Measurements from ENCODE around the gene AR.

DNA sequence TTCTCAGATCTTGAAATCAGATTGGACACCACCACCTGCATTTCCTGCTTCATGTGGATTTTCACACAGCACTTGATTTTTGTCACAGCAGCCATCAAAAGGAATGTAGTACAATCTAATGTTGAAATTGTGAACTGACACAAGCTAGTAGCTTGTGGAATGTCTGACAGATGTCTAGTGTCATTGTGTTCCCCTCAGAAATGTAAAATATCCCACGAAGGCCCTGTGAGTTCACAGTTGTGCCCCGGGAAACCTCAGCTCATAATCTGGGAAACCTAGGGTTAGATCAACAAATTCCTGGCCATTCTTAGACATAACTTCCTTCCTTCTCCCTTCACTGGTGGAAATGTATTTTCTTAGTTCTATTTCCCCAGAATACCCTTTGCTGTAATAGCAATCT lies 205.7 kb downstream of the AR start:
- TF ChIP-seq EZH2phosphoT487 (IDR thresholded peaks at IDR 0.05; ENCODE audit: borderline replicate concordance, low read length), result no peak
- TF ChIP-seq, protein P1, sequence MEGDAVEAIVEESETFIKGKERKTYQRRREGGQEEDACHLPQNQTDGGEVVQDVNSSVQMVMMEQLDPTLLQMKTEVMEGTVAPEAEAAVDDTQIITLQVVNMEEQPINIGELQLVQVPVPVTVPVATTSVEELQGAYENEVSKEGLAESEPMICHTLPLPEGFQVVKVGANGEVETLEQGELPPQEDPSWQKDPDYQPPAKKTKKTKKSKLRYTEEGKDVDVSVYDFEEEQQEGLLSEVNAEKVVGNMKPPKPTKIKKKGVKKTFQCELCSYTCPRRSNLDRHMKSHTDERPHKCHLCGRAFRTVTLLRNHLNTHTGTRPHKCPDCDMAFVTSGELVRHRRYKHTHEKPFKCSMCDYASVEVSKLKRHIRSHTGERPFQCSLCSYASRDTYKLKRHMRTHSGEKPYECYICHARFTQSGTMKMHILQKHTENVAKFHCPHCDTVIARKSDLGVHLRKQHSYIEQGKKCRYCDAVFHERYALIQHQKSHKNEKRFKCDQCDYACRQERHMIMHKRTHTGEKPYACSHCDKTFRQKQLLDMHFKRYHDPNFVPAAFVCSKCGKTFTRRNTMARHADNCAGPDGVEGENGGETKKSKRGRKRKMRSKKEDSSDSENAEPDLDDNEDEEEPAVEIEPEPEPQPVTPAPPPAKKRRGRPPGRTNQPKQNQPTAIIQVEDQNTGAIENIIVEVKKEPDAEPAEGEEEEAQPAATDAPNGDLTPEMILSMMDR (conservative IDR thresholded peaks at IDR 0.05; ENCODE audit: low read depth, low read length), result no peak
- no peak for TF ChIP-seq EZH2 (IDR thresholded peaks at IDR 0.05; ENCODE audit: low read length, unreplicated experiment)
